ENCODE measurements around the gene RBM47.
"Not testable (repeated sequence)": the region's sequence is repeated elsewhere in the genome, so short reads cannot be mapped to it uniquely, and the experiment has no call there.

Gene RBM47

GRCh38 chr4:40645586-40645985 is 15.9 kb upstream of the RBM47 start:
- Mint-ChIP-seq H3K4me3 (no peak overlapping the region), H3K36me3 (ENCODE audit: low read depth) (no peaks in the 10 kb centered on the region), H3K9me3 (no peaks in the 10 kb centered on the region), H3K27ac (no peak overlapping the region), H3K4me1 (no peaks in the 10 kb centered on the region), H3K27me3 (peaks cover 2% of the 10 kb centered on the region)
- DNase-seq, result no peak
- no peak for ATAC-seq

DNA sequence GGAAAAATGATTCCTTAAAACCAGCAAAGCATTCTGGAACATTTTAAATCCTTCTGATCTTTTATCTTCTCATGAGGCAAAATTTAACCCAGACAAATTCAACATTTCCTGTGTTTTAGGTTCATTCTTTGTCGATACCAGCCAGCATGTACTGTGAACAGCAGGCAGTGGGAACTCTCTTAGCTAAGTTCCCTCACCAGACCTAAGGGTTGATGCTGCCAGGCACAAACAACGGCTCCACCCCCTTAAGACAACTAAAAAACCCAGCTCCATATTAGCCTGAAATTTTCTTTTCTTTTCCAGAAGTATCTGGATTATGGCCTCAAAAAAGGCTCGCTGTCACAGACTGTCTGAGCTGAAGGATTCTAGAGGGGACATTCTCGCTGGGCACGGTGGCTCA is 2.4 kb upstream of the RBM47 start:
- DNase-seq (no peak), ATAC-seq (no peak)
- H3K27ac Mint-ChIP-seq, result no peak overlapping the region
- no peaks in the 10 kb centered on the region for H3K9me3 Mint-ChIP-seq
- no peak overlapping the region for H3K4me3 Mint-ChIP-seq
- H3K36me3 Mint-ChIP-seq (ENCODE audit: low read depth), result no peaks in the 10 kb centered on the region
- H3K4me1 Mint-ChIP-seq, result peaks cover 22% of the 10 kb centered on the region
- peaks cover 35% of the 10 kb centered on the region for H3K27me3 Mint-ChIP-seq

DNA sequence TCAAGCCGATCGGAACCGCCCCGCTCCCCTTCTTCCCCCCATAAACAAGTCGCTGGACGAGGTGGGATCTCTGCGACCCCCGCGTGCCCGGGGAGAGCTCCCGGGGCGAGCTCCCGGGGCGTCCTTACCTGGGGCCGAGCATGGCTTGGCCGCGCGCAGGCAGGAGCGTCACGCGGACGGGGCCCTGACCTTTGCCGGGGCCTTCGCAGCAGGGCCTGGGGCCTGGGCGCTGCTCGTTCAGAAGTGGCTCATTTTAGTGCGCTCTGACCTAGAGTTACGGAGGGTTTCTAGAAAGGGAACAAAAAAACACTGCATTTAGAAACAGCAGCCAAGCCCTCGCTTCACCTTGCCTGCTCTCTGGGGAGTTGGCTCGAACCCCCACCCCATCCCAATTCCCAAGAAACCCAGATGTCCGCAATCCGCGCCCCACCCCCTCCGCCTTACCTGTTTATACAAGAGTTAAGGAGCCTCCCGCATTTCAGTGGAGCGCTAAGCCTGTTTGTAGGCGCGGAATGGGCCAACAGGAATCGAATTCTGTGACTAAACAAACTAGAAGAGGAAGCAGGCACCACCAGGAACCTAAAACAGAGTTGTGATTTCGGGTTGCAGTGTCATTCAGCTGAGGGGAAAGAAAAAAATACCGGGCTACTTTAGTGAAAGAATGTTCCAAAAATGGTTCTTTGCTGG is 814 bp upstream of the RBM47 start:
- H3K9me3 Mint-ChIP-seq, result no peaks in the 10 kb centered on the region
- peaks cover 45% of the 10 kb centered on the region for H3K27me3 Mint-ChIP-seq
- ATAC-seq (no peak), DNase-seq (peak; percentile 10)
- H3K4me1 Mint-ChIP-seq, result peaks cover 32% of the 10 kb centered on the region
- H3K36me3 Mint-ChIP-seq (ENCODE audit: low read depth), result no peaks in the 10 kb centered on the region
- H3K27ac Mint-ChIP-seq, result peak overlapping the region; percentile 18
- H3K4me3 Mint-ChIP-seq, result peak overlapping the region; percentile 71

GRCh38 chr4:40628888-40629287 is 776 bp downstream of the RBM47 start:
- no peaks in the 10 kb centered on the region for H3K9me3 Mint-ChIP-seq
- H3K4me1 Mint-ChIP-seq, result peaks cover 32% of the 10 kb centered on the region
- ATAC-seq (no peak), DNase-seq (no peak)
- peaks cover 47% of the 10 kb centered on the region for H3K27me3 Mint-ChIP-seq
- H3K4me3 Mint-ChIP-seq, result peak overlapping the region; percentile 71
- no peak overlapping the region for H3K27ac Mint-ChIP-seq
- no peaks in the 10 kb centered on the region for H3K36me3 Mint-ChIP-seq (ENCODE audit: low read depth)

DNA sequence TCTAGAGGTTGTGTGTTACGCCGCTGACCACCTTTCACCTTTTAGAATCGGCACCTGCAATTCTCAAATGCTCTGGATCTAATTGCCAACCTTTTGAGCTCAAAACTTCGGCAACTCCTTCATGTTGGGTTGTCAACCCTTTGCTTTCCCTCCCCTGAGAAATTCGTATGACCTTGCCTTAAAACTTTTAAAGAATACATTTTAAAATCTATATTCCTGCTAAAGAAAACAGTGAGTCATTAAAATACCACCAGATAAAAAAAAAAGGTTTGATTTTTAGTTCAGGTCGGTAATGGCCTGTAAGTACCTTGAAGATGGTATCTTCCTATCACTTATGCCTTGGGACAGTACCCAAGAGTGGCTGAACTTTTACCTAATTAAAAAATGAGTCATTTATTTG is 1.3 kb downstream of the RBM47 start:
- H3K36me3 Mint-ChIP-seq (ENCODE audit: low read depth); DNase-seq; H3K4me3 Mint-ChIP-seq; ATAC-seq; H3K27ac Mint-ChIP-seq; H3K9me3 Mint-ChIP-seq: not testable (repeated sequence)
- H3K4me1 Mint-ChIP-seq, result peaks cover 32% of the 10 kb centered on the region
- peaks cover 47% of the 10 kb centered on the region for H3K27me3 Mint-ChIP-seq

DNA sequence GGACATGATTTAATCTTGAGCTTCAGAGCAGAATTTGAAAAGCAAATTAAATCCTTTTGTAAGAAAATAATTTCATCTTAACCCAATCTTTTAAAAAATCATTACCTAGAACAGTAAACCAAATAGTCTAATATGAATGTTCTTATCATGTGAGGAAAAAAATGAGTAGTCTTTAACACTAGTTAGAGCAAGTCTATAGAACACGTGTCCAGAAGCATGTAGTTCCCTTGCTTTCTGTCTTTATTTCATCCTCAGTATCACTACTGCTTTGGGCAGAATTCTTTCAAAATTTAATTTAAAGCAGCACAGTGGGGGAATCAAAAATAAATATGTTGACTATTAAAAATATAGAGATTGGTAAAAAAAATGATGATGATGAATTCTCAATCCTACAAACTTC is 2.1 kb downstream of the RBM47 start:
- no peaks in the 10 kb centered on the region for H3K36me3 Mint-ChIP-seq (ENCODE audit: low read depth)
- no peak for DNase-seq
- no peak overlapping the region for H3K4me3 Mint-ChIP-seq
- ATAC-seq, result no peak
- H3K9me3 Mint-ChIP-seq, result no peaks in the 10 kb centered on the region
- H3K27me3 Mint-ChIP-seq, result peaks cover 50% of the 10 kb centered on the region
- H3K27ac Mint-ChIP-seq, result no peak overlapping the region
- peaks cover 36% of the 10 kb centered on the region for H3K4me1 Mint-ChIP-seq

DNA sequence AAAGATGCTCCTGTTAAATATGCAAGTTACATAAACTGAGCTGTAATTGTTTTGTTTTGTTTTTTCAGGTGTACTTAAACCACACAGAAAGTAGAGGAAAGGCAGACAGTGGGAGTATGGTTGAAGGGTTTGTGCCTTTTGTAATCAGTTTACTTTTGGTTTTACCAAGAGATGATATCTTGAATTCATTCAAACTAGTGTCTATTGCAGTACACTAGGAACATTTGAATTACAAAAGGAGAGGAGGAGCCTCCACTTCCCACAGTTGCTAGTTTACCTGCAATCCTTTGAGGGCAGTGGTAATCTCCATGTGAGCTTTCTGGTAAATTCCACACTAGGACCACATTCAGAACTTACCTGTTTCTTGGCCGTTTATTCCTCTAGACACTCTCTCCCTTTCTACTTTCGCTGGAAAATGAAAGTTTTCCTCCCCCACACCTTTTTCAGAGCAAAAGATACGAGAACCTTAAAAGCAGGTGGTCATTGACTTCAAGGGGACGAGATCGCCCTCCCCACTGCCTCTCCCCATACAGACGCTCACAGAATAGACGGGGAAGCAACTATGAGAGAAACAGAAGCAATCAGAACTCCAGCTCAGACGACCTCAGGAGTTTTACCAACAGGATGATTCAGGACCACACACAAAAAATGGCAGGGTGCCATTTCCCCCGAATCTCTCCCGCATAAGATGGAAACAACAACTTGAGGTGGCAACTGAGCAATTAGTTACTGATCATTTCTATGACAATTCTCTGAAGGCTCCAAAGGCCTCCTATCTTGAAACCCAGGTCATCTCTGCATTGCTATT is 3.3 kb downstream of the RBM47 start:
- H3K4me1 Mint-ChIP-seq, result peaks cover 47% of the 10 kb centered on the region
- no peak for ATAC-seq
- H3K9me3 Mint-ChIP-seq, result no peaks in the 10 kb centered on the region
- no peak for DNase-seq
- H3K27me3 Mint-ChIP-seq, result peaks cover 47% of the 10 kb centered on the region
- H3K36me3 Mint-ChIP-seq (ENCODE audit: low read depth), result no peaks in the 10 kb centered on the region
- H3K4me3 Mint-ChIP-seq, result peak overlapping the region; percentile 10
- H3K27ac Mint-ChIP-seq, result no peak overlapping the region

GRCh38 chr4:40623707-40624106 is 6.0 kb downstream of the RBM47 start:
- Mint-ChIP-seq H3K9me3 (no peaks in the 10 kb centered on the region), H3K4me3 (no peak overlapping the region), H3K36me3 (ENCODE audit: low read depth) (no peaks in the 10 kb centered on the region)

DNA sequence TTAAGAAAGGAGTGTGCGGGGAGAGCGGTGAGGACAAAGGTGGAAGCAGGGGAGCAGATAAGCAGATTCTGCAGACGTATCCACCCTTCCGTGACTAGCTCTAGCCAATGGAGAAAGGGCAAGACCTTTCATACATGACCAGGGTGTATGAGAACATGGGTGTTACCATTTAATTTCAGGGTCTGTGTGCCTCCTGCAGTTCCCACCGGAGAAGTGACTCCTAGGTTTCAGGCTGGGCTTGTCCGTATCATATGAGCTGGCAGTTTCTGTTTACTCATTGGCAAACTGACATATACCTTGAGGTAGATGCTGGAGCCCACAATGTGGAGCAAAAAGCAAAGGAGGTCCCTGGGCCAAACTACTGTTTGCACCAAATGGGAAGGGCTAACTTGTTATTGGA is 6.8 kb downstream of the RBM47 start:
- Mint-ChIP-seq H3K27ac (peak overlapping the region; percentile 34), H3K36me3 (ENCODE audit: low read depth) (no peaks in the 10 kb centered on the region), H3K27me3 (peaks cover 25% of the 10 kb centered on the region), H3K9me3 (no peaks in the 10 kb centered on the region), H3K4me1 (peaks cover 35% of the 10 kb centered on the region), H3K4me3 (no peak overlapping the region)
- ATAC-seq (no peak), DNase-seq (no peak)

More at GRCh38 chr4:40623707-40624106, 6.0 kb downstream of the RBM47 start:
- Mint-ChIP-seq H3K27ac (no peak overlapping the region), H3K4me1 (peaks cover 35% of the 10 kb centered on the region), H3K27me3 (peaks cover 31% of the 10 kb centered on the region)
- ATAC-seq, result no peak
- DNase-seq, result no peak

- Mint-ChIP-seq H3K4me3 (no peak overlapping the region), H3K4me1 (peaks cover 27% of the 10 kb centered on the region), H3K36me3 (ENCODE audit: low read depth) (no peaks in the 10 kb centered on the region), H3K27me3 (peaks cover 19% of the 10 kb centered on the region), H3K9me3 (no peaks in the 10 kb centered on the region), H3K27ac (peak overlapping the region; percentile 58)
- DNase-seq (peak; percentile 19), ATAC-seq (peak; percentile 54)
These were observed 7.8 kb downstream of the RBM47 start for GRCh38 chr4:40621592-40622512.

DNA sequence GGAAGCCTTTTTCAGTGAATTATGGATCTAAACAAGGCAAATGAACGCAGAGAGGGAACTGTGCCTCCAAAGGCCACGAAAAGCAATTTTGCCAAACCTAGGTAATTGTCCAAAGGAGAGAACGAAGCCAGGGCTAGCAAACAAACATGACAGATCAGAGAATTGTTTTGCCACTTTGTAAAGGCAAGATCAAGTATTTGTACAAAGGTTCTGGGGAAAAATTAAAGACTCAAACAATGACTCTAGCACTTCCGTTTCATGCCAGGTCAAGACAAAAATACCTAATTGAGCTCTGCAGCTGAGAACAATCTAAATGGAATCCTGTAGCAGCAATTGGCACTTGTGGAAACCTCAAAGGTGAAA is 8.5 kb downstream of the RBM47 start:
- DNase-seq (no peak), ATAC-seq (no peak)
- H3K27ac Mint-ChIP-seq, result no peak overlapping the region
- no peaks in the 10 kb centered on the region for H3K36me3 Mint-ChIP-seq (ENCODE audit: low read depth)
- peaks cover 21% of the 10 kb centered on the region for H3K4me1 Mint-ChIP-seq
- peaks cover 14% of the 10 kb centered on the region for H3K27me3 Mint-ChIP-seq
- H3K9me3 Mint-ChIP-seq, result no peaks in the 10 kb centered on the region
- no peak overlapping the region for H3K4me3 Mint-ChIP-seq

DNA sequence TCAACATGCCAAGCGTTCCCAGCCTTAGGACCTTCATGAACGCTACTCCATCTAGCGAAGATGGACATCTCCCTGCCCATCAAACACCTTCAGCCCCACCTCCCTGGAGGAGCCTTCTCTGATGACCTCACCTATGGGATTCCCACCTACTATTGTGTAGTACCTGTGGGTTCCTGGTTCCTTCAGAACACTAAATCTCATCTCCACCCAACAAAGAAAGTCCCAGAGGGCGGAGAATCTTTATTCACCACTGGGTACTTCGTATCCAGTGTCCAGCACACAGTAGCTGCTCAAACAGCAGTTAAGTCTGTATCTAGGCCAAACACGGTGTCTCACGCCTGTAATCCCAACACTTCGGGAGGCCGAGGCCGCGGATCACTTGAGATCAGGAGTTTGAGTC is 10.1 kb downstream of the RBM47 start:
- H3K4me1 Mint-ChIP-seq, result peaks cover 18% of the 10 kb centered on the region
- no peak for ATAC-seq
- no peak overlapping the region for H3K27ac Mint-ChIP-seq
- no peaks in the 10 kb centered on the region for H3K36me3 Mint-ChIP-seq (ENCODE audit: low read depth)
- H3K9me3 Mint-ChIP-seq, result no peaks in the 10 kb centered on the region
- no peak overlapping the region for H3K4me3 Mint-ChIP-seq
- peaks cover 10% of the 10 kb centered on the region for H3K27me3 Mint-ChIP-seq
- no peak for DNase-seq

- ATAC-seq (no peak), DNase-seq (no peak)
- Mint-ChIP-seq H3K4me1 (peaks cover 21% of the 10 kb centered on the region), H3K36me3 (ENCODE audit: low read depth) (no peaks in the 10 kb centered on the region), H3K9me3 (no peaks in the 10 kb centered on the region), H3K4me3 (no peak overlapping the region), H3K27ac (no peak overlapping the region), H3K27me3 (peaks cover 8% of the 10 kb centered on the region)
These were observed 11.8 kb downstream of the RBM47 start for GRCh38 chr4:40617872-40618271.

DNA sequence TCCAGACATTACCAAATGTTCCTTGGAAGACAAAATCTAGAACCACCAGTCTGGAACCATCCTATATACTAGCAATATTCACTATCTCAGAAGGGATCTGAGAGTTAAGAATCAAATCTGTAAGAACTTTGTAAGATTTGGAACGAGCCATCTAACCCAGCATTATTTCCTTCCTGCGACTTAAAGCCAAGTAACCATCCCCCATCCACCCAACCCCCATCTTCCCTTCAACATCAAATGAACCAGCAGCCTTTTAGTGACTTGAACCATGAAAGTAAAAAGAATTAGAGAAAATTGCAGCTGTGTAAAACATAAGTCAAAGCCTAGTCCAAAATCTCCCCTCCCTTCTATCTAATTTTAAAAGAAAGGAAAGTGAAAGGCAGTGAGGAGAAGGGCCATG is 15.6 kb downstream of the RBM47 start:
- DNase-seq (no peak), ATAC-seq (no peak)
- no peaks in the 10 kb centered on the region for H3K9me3 Mint-ChIP-seq
- no peak overlapping the region for H3K4me3 Mint-ChIP-seq
- no peak overlapping the region for H3K27ac Mint-ChIP-seq
- no peaks in the 10 kb centered on the region for H3K27me3 Mint-ChIP-seq
- peaks cover 4% of the 10 kb centered on the region for H3K4me1 Mint-ChIP-seq
- H3K36me3 Mint-ChIP-seq (ENCODE audit: low read depth), result no peaks in the 10 kb centered on the region

Data from activated naive CD8-positive, alpha-beta T cell treated with anti-CD3 and anti-CD28 coated beads, Interleukin-2, amount 50 U/mL, for 24 hours (primary cell).